Astrocyte of the cerebellum (primary cell): ENCODE measurements around the gene TROAP.
A peak's percentile ranks its signal among the peaks of the same experiment; 100 is the strongest.

ENCODE experiments used
- DNase-seq: peaks from one replicate; pipeline ENCODE4 v3.0.0-alpha.2; 2011; ENCODE audit warnings: low read depth
- H3K4me3 ChIP-seq: 2 replicates; pipeline ENCODE4 v1.5.1; 2011; ENCODE audit warnings: mild to moderate bottlenecking, low read depth, low read length, moderate library complexity
- in situ Hi-C: cut with HindIII; loops from 2 replicates; pipeline ENCODE4 v1.10.0; 2017; ENCODE audit warnings: low sequenced_read_pairs
- TF ChIP-seq, protein P1 (sequence below): IDR thresholded peaks from 2 replicates; pipeline ENCODE4 v1.5.1; 2012; ENCODE audit warnings: low read length, low read depth, moderate library complexity, mild to moderate bottlenecking; ENCODE audit errors: missing control alignments

Gene TROAP

DNA sequence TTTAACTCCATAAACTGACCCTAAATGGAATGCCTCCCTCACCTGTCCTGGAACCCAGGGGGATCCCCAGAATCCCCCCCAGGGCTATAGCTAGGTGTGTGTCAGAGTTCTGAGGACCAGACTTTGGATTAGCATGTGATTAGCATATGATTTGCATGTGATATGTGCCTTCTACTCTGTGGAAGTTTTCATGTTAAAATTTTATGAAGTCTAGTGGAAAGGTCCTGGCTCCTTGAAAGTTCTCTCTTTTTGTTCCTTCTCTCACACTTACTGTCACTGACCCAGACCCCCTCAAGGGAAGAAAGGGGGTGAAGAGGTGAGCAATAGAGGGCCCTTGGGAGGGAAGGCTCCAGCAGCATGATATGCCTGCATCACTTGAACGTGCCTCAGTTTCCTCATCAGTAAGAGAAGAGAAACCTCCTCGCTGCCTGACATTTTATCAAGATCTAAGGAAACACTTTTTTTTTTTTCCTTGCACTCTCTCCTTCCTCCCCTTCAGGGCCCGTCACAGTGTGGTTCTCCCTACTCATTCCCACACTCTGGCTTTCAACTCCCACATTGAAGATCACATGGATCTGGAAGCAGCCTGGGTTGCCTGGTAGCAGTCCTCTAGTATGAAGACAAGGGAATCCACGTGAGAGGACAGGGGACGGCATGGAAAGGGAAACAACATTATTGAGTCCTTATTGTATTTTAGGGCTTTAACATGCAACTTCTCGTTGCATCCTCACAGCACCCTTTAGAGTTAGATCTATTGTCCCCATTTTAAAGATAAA, 17.2 kb downstream of the TROAP start:
- DNase-seq = no peak
- no peak overlapping the region for H3K4me3 ChIP-seq
- in situ Hi-C loops = no loop called here
- TF ChIP-seq, protein P1, sequence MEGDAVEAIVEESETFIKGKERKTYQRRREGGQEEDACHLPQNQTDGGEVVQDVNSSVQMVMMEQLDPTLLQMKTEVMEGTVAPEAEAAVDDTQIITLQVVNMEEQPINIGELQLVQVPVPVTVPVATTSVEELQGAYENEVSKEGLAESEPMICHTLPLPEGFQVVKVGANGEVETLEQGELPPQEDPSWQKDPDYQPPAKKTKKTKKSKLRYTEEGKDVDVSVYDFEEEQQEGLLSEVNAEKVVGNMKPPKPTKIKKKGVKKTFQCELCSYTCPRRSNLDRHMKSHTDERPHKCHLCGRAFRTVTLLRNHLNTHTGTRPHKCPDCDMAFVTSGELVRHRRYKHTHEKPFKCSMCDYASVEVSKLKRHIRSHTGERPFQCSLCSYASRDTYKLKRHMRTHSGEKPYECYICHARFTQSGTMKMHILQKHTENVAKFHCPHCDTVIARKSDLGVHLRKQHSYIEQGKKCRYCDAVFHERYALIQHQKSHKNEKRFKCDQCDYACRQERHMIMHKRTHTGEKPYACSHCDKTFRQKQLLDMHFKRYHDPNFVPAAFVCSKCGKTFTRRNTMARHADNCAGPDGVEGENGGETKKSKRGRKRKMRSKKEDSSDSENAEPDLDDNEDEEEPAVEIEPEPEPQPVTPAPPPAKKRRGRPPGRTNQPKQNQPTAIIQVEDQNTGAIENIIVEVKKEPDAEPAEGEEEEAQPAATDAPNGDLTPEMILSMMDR = no peak

DNA sequence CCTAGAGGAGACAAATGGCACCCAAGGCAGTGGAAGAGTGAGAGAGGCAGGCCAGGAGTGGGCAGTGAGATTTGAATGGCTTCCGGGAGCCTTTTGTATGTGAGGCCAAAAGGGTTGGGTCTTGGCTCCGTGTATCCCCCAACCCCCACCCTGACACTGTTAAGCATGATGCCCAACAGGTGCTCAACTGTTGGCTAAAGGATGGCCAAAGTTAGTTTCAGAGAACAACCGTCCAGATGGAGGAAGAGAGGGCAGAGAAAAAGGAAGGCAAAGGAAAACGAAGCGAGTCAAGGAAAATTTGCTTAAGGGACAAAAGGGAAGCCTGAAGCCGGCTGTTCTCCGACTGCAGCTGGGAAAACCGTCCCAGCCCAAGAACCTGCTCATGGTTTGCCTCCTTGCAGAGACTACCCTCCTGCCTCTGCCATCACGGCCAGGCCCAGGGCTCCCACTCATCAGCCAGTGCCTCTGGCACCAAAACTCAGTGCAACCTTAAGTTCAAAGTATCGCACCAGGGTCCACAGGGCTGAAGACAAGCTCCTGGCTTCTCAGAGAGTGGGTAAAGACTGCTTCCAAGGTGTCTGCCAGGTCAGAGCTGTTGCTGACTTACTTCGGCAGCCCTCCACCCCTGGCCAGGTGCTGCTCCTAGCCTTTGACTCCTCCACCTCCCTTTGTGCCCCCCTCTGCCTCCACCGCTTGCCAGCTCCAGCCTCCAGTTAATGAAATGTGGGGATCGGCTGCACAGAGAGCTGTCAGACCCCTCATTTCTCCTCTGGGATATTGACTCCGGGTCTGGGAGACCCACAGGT, 18.1 kb downstream of the TROAP start:
- TF ChIP-seq, protein P1 = no peak
- in situ Hi-C loops = no loop called here
- DNase-seq = no peak
- no peak overlapping the region for H3K4me3 ChIP-seq

DNA sequence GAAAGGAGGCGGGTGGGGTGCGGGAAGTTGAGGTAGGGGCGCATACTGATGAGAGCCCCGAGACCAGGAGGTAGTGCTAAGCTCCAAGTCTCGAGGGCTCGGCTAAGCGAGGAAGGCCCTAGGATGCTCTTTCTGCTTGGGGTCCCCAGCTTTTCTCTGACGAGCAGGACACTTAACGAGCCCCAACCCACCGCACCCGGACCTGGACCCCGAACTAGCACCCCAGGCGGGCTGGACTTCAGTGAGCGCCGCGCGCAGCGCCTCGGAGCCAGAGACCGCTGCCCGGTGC, 18.7 kb downstream of the TROAP start:
- TF ChIP-seq, protein P1 = no peak
- in situ Hi-C loops = no loop called here
- DNase-seq = no peak
- peak overlapping the region; percentile 31 for H3K4me3 ChIP-seq

DNA sequence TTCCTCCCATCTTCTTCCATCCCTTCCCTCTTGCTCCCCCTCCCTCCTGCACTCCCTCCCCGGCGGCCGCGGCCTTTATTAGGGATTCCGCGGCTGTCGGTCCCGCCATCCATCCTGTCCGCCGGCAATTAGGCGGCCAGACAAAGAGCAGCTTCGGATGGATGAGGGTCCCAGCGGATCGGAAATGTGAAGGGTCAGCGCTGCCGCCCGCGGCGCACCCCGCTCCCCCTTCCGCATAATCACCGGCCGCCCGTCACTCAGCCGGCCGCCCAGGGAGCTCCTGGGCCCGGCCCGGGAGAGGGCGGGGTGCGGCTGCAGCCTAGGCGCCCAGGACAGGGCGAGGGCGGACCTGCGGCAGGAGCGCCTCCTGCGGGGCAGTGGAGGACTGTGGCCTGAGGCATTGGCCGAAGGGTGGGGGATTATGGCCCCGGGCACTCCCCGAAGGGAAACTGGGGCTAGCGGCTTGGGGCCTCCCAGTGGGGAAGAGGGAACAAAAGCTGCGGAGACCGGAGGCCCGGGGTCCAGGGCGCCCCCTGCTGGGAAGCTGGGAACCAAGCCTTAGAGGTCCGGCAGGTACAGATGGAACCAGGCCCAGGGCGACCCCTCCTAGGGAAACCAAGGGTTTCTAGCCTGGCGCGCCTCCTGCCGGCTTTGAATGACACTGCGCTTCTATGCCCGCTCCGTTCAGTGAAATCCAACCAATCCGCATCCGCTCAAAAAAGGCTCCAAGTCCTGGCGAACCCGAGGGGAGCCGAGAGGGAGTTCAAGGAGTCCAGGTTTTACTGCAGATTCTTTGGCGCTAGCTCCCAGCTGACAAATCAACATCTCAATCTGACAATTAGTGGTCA, 19.2 kb downstream of the TROAP start:
- H3K4me3 ChIP-seq = peak overlapping the region; percentile 31
- DNase-seq = peak; percentile 49
- TF ChIP-seq, protein P1 = peak; percentile 78
- in situ Hi-C loops = no loop called here

DNA sequence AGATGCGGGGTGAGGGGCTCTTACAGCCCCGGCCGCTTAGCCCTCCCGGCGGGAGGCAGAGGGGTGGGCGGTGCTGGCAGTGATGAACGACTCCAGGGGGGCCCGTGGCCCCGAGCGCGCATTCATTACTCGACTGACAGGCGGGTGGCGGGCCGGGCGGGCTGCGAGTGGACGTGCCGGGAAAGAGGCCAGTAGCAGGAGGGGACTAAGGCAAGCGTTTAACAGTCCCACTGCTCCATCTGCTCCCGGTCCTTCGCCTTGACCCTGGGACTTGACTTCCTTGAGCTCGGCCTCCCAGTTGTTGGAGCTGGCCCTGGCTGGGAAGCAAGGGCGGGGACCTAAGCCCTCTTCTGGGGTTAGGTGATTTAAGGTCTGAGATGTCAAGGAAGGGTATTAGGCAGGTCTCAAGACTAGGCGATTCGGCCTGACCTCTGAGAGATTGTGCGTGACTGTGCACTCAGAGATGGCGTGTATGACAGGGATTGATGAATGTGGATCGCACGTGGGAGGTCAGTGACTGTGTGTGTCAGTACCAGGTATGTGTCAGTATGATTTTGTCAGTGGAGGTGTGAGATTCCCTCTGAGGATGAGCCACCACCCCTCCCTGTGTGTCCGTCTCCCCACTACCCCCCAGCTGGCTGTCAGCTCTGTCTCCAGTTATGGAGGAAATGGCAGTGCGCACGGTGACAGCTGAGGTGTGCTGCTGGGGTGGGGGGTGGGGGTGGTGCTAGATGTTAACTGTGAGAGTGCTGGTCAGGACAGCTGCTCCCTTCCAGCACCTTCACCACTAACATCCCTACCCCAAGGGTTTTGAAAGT, 20.1 kb downstream of the TROAP start:
- DNase-seq = no peak
- TF ChIP-seq, protein P1 = no peak
- in situ Hi-C loops = no loop called here
- H3K4me3 ChIP-seq = peak overlapping the region; percentile 31
